Measurements from ENCODE around the gene SP110. TPM values are rescaled to one million over a fixed set of nuclear protein-coding genes. Genes with fewer than 3 reads are reported as not detected.

Gene SP110
- total and polyA plus RNA-seq, 9 of the 15 experiments (the other 6 are each of a cell fraction or from before 2014, with no cell fraction given): 3.6 to 11.0 (median 7.1) TPM

DNA sequence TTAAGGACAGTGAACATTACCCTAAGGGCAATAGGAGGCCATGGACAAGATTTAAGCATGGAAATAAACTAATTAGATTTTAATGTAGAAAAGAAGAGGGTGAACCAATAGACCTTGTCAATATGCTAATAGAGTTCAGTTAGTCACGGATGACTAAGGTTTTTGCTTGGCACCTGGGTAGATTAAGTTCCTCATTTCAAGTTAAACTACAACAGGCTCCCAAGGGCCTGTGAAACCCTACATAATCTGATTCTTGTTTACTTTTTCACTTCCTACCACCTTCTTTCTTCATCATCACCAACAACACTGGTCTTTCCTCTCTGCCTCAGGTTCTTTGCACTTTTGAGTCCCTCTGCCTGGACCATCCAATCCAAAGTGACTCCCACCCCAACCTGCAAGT, 14.8 kb downstream of the SP110 start:
- Histone ChIP-seq H3K4me3 (no peak overlapping the region), H3K27ac (ENCODE audit: extremely low read depth, low read depth, low read length) (no peak overlapping the region), H3K4me2 (ENCODE audit: insufficient read depth, low read length) (no peak overlapping the region), H3K36me3 (ENCODE audit: control insufficient read depth, insufficient read depth, low read length) (no peaks in the 10 kb centered on the region), H4K20me1 (replicated peaks; ENCODE audit: control insufficient read depth, insufficient read depth, low read length) (no peaks in the 10 kb centered on the region), H3K9me1 (ENCODE audit: control insufficient read depth, insufficient read depth, low read length) (no peaks in the 10 kb centered on the region), H3K27me3 (ENCODE audit: control insufficient read depth in 2 of 2, insufficient read depth in 2 of 2, low read length in 2 of 2) (no peaks in the 10 kb centered on the region), H2AFZ (ENCODE audit: low read depth, low read length) (no peak overlapping the region), H3K79me2 (ENCODE audit: control insufficient read depth, insufficient read depth, low read length) (no peaks in the 10 kb centered on the region), H3K4me1 (replicated peaks in 1 of 2; ENCODE audit: control insufficient read depth in 2 of 2, insufficient read depth in 2 of 2, low read length in 2 of 2) (no peaks in the 10 kb centered on the region; a peak in 1 of 5 replicates), H3K9ac (ENCODE audit: insufficient read depth in 1 of 2, low read depth in 2 of 2, low read length in 2 of 2) (no peak overlapping the region), H3K9me3 (replicated peaks; ENCODE audit: control insufficient read depth, insufficient read depth, low read depth, low read length) (no peaks in the 10 kb centered on the region)
- ChIA-PET POLR2A (interaction anchor here (0.5 kb wide), 1 partner anchor 788 kb away, joined by 3 read pairs; no protein-coding TSS in a partner anchor), CTCF (ENCODE audit: low intra/inter-chr PET ratio) (no interaction called here)
- intact Hi-C loops (cut with micrococcal nuclease): no loop called here
- FAIRE-seq (no peak), ATAC-seq (no peak), DNase-seq (ENCODE audit: extremely low read depth in 1 of 4, low spot score in 3 of 4) (no peak)
- TF ChIP-seq ZNF644 (tag; IDR thresholded peaks at IDR 0.05; ENCODE audit: low read depth) (no peak), POLR2A (conservative IDR thresholded peaks at IDR 0.05) (no peak), SMAD4 (CRISPR knock-in tag; conservative IDR thresholded peaks at IDR 0.05) (no peak), ZNF766 (CRISPR knock-in tag; conservative IDR thresholded peaks at IDR 0.05) (no peak)
- TF ChIP-seq, protein P1, sequence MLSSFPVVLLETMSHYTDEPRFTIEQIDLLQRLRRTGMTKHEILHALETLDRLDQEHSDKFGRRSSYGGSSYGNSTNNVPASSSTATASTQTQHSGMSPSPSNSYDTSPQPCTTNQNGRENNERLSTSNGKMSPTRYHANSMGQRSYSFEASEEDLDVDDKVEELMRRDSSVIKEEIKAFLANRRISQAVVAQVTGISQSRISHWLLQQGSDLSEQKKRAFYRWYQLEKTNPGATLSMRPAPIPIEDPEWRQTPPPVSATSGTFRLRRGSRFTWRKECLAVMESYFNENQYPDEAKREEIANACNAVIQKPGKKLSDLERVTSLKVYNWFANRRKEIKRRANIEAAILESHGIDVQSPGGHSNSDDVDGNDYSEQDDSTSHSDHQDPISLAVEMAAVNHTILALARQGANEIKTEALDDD (IDR thresholded peaks at IDR 0.05): peak; percentile 42; the same call in 1 of the 2 replicates
- TF ChIP-seq, protein P2, sequence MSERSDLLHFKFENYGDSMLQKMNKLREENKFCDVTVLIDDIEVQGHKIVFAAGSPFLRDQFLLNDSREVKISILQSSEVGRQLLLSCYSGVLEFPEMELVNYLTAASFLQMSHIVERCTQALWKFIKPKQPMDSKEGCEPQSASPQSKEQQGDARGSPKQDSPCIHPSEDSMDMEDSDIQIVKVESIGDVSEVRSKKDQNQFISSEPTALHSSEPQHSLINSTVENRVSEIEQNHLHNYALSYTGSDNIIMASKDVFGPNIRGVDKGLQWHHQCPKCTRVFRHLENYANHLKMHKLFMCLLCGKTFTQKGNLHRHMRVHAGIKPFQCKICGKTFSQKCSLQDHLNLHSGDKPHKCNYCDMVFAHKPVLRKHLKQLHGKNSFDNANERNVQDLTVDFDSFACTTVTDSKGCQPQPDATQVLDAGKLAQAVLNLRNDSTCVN (CRISPR knock-in tag; IDR thresholded peaks at IDR 0.05): no peak
- TF ChIP-seq, protein P3, sequence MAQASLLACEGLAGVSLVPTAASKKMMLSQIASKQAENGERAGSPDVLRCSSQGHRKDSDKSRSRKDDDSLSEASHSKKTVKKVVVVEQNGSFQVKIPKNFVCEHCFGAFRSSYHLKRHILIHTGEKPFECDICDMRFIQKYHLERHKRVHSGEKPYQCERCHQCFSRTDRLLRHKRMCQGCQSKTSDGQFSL (CRISPR knock-in tag; IDR thresholded peaks at IDR 0.05): no peak
- TF ChIP-seq, protein P3 (tag; IDR thresholded peaks at IDR 0.05): no peak
- TF ChIP-seq, protein P4, sequence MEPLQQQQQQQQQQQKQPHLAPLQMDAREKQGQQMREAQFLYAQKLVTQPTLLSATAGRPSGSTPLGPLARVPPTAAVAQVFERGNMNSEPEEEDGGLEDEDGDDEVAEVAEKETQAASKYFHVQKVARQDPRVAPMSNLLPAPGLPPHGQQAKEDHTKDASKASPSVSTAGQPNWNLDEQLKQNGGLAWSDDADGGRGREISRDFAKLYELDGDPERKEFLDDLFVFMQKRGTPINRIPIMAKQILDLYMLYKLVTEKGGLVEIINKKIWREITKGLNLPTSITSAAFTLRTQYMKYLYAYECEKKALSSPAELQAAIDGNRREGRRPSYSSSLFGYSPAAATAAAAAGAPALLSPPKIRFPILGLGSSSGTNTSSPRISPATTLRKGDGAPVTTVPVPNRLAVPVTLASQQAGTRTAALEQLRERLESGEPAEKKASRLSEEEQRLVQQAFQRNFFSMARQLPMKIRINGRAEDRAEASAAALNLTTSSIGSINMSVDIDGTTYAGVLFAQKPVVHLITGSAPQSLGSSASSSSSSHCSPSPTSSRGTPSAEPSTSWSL (CRISPR knock-in tag; IDR thresholded peaks at IDR 0.05; ENCODE audit: borderline replicate concordance): no peak
- WGBS (ENCODE audit: insufficient coverage, low coverage, missing lambda C conversion rate): 45% methylated on average over 1 of the region's 1 CpG
- in situ Hi-C loops (cut with MboI): no loop called here
- no TSS peak for BruUV-seq (replicated peaks)

All from K562 (cell line).